Body of pancreas (tissue), 4 donors: ENCODE measurements around the gene KIF3A. TPM values are rescaled to one million over a fixed set of nuclear protein-coding genes. Genes with fewer than 3 reads are reported as not detected.
"Not testable (repeated sequence)": the region's sequence is repeated elsewhere in the genome, so short reads cannot be mapped to it uniquely, and the experiment has no call there.

Experiments
- ATAC-seq: fragments of 150-250 bp; one replicate; pipeline ENCODE4 v1.9.1; 2016
- DNase-seq, 4 donors: peaks; one replicate each; pipeline ENCODE4 v3.0.0-alpha.2; 2019
- H3K27ac ChIP-seq, 4 donors: fragments of 200-600 bp; sonication (generic); 1 replicate in 3 of 4; 2 replicates in 1 of 4; pipeline versions ENCODE4 v1.5.1 to v1.6.1; 2016 to 2019; ENCODE audit warnings: mild to moderate bottlenecking in 1 of 4, mixed read lengths in 1 of 4, moderate library complexity in 1 of 4
- H3K27me3 ChIP-seq, 2 donors: fragments of 200-600 bp; sonication (generic); one replicate each; pipeline ENCODE4 v1.6.0; 2016; ENCODE audit warnings: mild to moderate bottlenecking in 1 of 2
- H3K36me3 ChIP-seq, 2 donors: fragments of 200-600 bp; sonication (generic); replicated peaks in 1 of 2; 2 replicates each; pipeline ENCODE4 v1.5.1; 2016; ENCODE audit warnings: low read depth in 2 of 2; ENCODE audit not compliant: insufficient read depth in 1 of 2
- H3K4me1 ChIP-seq: fragments of 200-600 bp; sonication (generic); one replicate; pipeline ENCODE4 v1.6.0; 2016
- H3K4me3 ChIP-seq, 2 donors: fragments of 200-600 bp; sonication (generic); 1 replicate in 1 of 2; 2 replicates in 1 of 2; pipeline ENCODE4 v1.5.1; 2016 to 2019
- H3K9me3 ChIP-seq, 3 donors: fragments of 200-600 bp; sonication (generic); 1 replicate in 2 of 3; 2 replicates in 1 of 3; pipeline ENCODE4 v1.5.1; 2016
- CTCF ChIP-seq, 7 experiments: fragments of 450-650 bp in 4 of 7; fragments of 200-600 bp in 3 of 7; sonication (generic) in 3 of 7; IDR thresholded peaks; one replicate each; pipeline ENCODE4 v1.5.1; 2016 to 2019; ENCODE audit warnings: antibody characterized with exemption in 7 of 7
- POLR2A ChIP-seq, 3 donors: fragments of 450-650 bp; IDR thresholded peaks; one replicate each; pipeline ENCODE4 v1.6.1; 2016; ENCODE audit warnings: antibody characterized with exemption in 3 of 3, mild to moderate bottlenecking in 2 of 3
- WGBS, 2 donors: methylation state at CpG; one replicate each; pipeline ENCODE4 v1.1.5; 2017; 5-methylcytosine and 5-hydroxymethylcytosine counted together
- intact Hi-C: fragments of 100-400 bp; cut with DNase I; formaldehyde crosslinking; loops from one replicate; pipeline ENCODE4 v1.15.1; 2023
- total RNA-seq, 2 donors: library from RNA; depleted of rRNA; stranded (reverse); fragments of >200 nt; gene quantifications; one replicate each; pipeline ENCODE4 v1.1.0, GENCODE V29; 2016

KIF3A gene
- total RNA-seq, 2 donors from 2014 or later, result 5.9 to 8.8 TPM

GRCh38 chr5:132704875-132705274 lies 32.5 kb downstream of the KIF3A start:
- ATAC-seq (no peak), DNase-seq (no peak)
- intact Hi-C loops, result no loop called here
- no peaks in the 10 kb centered on the region for H3K27me3 ChIP-seq
- peaks cover 0 to 9% of the 10 kb centered on the region in 2 donors for H3K36me3 ChIP-seq
- H3K4me1 ChIP-seq, result no peaks in the 10 kb centered on the region
- TF ChIP-seq POLR2A (IDR thresholded peaks at IDR 0.05) (no peak), CTCF (IDR thresholded peaks at IDR 0.05) (no peak)
- H3K9me3 ChIP-seq, result no peaks in the 10 kb centered on the region
- H3K27ac ChIP-seq, result no peak overlapping the region
- no peak overlapping the region for H3K4me3 ChIP-seq
- WGBS, 2 donors, result 77 to 87% methylated on average over 1 of the region's 1 CpG

GRCh38 chr5:132695956-132696355 lies 41.4 kb downstream of the KIF3A start:
- Histone ChIP-seq H3K4me3 (no peak overlapping the region), H3K27ac (no peak overlapping the region), H3K27me3 (no peaks in the 10 kb centered on the region), H3K36me3 (peaks cover 0 to 4% of the 10 kb centered on the region in 2 donors), H3K9me3 (no peaks in the 10 kb centered on the region), H3K4me1 (no peaks in the 10 kb centered on the region)
- 80 to 81% methylated on average over 4 of the region's 4 CpGs for WGBS, 2 donors
- intact Hi-C loops, result no loop called here
- ATAC-seq (no peak), DNase-seq (no peak)
- no peak for TF ChIP-seq CTCF (IDR thresholded peaks at IDR 0.05)
- no peak for TF ChIP-seq POLR2A (IDR thresholded peaks at IDR 0.05)

- Histone ChIP-seq H3K36me3 (no peaks in the 10 kb centered on the region), H3K27me3 (no peaks in the 10 kb centered on the region), H3K4me3 (no peak overlapping the region), H3K27ac (no peak overlapping the region), H3K9me3 (no peaks in the 10 kb centered on the region), H3K4me1 (no peaks in the 10 kb centered on the region)
- DNase-seq, result no peak
- intact Hi-C loops, result no loop called here
- ATAC-seq, result no peak
- TF ChIP-seq CTCF (IDR thresholded peaks at IDR 0.05) (no peak), POLR2A (IDR thresholded peaks at IDR 0.05) (no peak)
These were observed 44.7 kb downstream of the KIF3A start for GRCh38 chr5:132692632-132692967.

- ATAC-seq, DNase-seq: not testable (repeated sequence)
- 79 to 95% methylated on average over 5 of the region's 5 CpGs for WGBS, 2 donors
These were observed 45.4 kb downstream of the KIF3A start for GRCh38 chr5:132691755-132692631.

GRCh38 chr5:132690156-132690555 lies 47.2 kb downstream of the KIF3A start:
- Histone ChIP-seq H3K4me1 (no peaks in the 10 kb centered on the region), H3K27ac (no peak overlapping the region), H3K36me3 (no peaks in the 10 kb centered on the region), H3K9me3 (no peaks in the 10 kb centered on the region), H3K27me3 (no peaks in the 10 kb centered on the region), H3K4me3 (no peak overlapping the region)
- whole genome bisulfite sequencing, 2 donors, result 98 to 100% methylated on average over 3 of the region's 3 CpGs
- intact Hi-C loops, result no loop called here
- TF ChIP-seq CTCF (IDR thresholded peaks at IDR 0.05), result no peak
- TF ChIP-seq POLR2A (IDR thresholded peaks at IDR 0.05), result no peak
- ATAC-seq (no peak), DNase-seq (no peak)

More at GRCh38 chr5:132691755-132692631, 45.4 kb downstream of the KIF3A start:
- H3K27me3 ChIP-seq, H3K4me1 ChIP-seq, H3K9me3 ChIP-seq, intact Hi-C loops, H3K27ac ChIP-seq, H3K36me3 ChIP-seq, H3K4me3 ChIP-seq: not testable (repeated sequence)
